DMS79 (cell line): ENCODE results near the gene VDAC2.
"Not testable (repeated sequence)": the region's sequence is repeated elsewhere in the genome, so short reads cannot be mapped to it uniquely, and the experiment has no call there.

Experiments
- DNase-seq: peaks from one replicate; lab custom pipeline; 2025; lab: John Stamatoyannopoulos, UW

VDAC2 gene

GRCh38 chr10:75199949-75200348 is 10.6 kb upstream of the VDAC2 start:
- not testable (repeated sequence) for DNase-seq

DNA sequence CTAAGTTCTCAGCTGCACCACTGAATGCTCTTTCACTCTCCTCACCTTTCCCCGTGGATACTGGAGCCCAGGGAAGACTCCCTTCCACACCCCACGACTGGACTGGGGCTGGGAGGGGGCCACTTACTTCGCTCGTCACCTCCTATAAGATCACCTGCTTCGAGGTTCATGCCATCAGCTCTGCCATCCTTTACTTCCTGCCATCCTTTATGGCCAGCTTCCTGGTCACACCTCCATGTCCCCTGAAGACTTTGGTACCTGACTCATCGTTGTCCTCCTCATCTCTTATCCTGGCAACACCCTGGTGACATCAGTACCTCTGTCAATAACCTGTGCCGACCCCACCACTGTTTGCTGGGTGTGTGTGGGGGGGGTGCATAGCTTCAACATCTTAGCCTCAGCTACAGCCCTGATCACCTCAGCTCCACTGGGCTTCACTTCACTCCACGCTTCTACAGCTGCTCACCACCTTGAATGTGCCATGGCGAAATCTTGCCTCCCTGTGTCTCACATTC is 8.7 kb upstream of the VDAC2 start:
- no peak for DNase-seq

- DNase-seq = no peak
Observed at GRCh38 chr10:75202321-75203045, 8.1 kb upstream of the VDAC2 start.

- DNase-seq = not testable (repeated sequence)
Observed at GRCh38 chr10:75203046-75203620, 7.5 kb upstream of the VDAC2 start.

DNA sequence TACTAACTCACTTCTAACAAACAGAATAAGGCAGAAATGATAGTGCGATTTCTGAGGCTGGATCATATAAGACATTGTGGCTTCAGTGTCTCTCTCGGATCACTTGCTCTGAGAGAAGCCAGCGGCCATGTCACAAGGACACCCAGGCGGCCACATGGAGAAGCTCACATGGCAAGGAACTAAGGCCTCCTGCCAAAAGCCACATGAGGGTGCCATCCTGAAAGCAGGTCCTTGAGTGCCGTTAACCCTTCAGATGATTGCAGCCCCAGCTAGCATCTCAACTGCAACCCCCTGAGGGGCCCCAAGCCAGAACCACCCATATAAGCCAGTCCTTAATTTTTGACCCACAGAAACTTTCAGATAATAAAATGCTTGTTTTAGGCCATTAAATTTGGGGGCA is 6.9 kb upstream of the VDAC2 start:
- DNase-seq = no peak

GRCh38 chr10:75205908-75206307 is 4.7 kb upstream of the VDAC2 start:
- no peak for DNase-seq

- not testable (repeated sequence) for DNase-seq
Observed at GRCh38 chr10:75206638-75207037, 4.0 kb upstream of the VDAC2 start.

GRCh38 chr10:75207079-75207856 is 3.3 kb upstream of the VDAC2 start:
- DNase-seq = no peak

DNA sequence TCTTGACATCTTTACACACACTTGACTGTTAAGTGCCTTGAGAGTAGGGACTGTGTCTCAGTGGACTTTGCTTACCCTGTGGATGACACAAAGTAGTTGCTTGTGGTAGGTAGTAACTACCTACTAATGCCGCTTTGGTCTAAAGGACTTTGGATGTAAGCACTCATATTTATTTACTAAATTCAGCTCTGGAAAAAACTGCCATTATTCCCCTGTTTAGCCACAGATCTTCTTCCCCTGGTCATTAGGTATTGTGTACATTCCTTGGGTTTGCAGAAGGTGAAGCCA is 2.8 kb upstream of the VDAC2 start:
- no peak for DNase-seq

GRCh38 chr10:75208181-75208580 is 2.4 kb upstream of the VDAC2 start:
- no peak for DNase-seq

DNA sequence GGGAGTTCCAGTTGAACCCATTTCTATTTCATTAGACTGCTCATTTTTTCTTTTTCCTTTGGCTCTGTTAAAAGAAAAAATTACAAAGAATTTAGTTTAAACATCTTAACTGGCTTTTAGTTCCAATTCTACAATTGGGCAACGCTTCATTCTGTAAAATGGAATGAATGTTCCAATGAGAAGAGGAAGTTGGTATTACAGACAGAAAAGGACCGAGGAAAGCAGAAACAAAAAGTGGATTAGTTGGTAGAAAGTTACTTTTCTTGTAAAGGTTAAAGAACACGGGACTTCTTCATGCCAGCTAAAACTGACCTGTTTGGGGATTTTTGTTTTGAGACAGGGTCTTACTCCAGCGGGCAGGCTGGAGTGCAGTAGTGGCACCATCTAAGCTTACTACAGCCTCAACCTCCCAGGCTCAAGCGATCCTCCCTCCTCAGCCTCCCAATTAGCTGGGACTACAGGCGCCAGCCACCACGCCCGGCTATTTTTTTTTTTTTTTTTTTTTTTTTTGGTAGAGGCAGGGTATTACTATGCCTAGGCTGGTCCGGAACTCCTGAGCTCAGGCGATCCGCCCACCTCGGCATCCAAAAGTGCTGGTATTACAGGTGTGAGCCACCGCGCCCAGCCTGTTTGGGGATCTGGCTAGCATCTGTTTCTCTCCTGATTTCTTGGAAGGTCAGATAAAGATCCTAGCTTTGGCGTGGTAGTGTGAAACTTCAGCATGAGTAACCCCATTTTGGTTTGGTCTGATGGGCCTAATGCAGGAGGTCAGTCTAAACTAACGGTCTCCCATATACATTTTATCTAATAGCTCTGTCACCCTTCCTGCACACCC is 1.3 kb upstream of the VDAC2 start:
- DNase-seq = no peak

- no peak for DNase-seq
Observed at GRCh38 chr10:75209921-75210281, 695 bp upstream of the VDAC2 start.

- no peak for DNase-seq
Observed at GRCh38 chr10:75211007-75211691, 553 bp downstream of the VDAC2 start.

DNA sequence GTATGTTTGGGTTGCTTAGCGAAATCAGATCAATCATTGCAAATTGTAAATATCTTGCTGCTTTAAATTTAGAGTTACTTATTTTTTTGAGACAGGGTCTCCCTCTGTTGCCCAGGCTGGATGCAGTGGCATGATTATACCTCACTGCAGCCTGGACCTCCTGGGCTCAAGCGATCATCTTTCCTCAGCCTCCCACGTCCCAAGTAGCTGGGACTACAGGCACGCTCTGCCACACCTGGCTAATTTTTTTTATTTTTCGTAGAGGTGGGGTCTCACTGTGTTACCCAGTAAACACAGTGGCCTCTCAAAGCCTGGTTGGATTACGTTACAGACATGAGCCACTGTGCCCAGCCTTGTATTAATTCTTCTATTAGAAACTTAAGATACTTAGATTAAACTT is 1.7 kb downstream of the VDAC2 start:
- no peak for DNase-seq

GRCh38 chr10:75220274-75220673 is 9.7 kb downstream of the VDAC2 start:
- no peak for DNase-seq

- DNase-seq = not testable (repeated sequence)
Observed at GRCh38 chr10:75221492-75221891, 10.9 kb downstream of the VDAC2 start.

DNA sequence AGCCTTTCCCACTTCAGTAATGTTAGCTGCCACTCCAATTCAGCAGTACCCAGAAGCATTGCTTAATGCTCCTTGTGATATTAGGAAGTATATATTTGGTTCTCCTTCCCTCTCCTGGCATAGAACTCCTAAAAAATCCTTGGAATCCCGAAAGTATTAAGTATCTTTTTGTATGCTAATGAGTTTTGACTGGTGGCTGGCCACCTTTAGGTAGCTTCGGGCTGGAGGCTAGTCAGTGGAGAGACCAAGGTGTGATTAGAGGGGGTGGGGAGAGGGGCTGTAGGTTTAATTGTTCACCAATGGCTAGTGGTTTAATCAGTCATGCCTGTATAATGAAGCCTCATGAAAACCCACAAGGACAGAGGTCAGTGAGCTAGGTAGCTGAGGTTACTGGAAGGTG is 12.9 kb downstream of the VDAC2 start:
- no peak for DNase-seq

GRCh38 chr10:75226095-75226494 is 15.5 kb downstream of the VDAC2 start:
- DNase-seq = no peak

GRCh38 chr10:75226656-75227055 is 16.1 kb downstream of the VDAC2 start:
- DNase-seq = no peak

DNA sequence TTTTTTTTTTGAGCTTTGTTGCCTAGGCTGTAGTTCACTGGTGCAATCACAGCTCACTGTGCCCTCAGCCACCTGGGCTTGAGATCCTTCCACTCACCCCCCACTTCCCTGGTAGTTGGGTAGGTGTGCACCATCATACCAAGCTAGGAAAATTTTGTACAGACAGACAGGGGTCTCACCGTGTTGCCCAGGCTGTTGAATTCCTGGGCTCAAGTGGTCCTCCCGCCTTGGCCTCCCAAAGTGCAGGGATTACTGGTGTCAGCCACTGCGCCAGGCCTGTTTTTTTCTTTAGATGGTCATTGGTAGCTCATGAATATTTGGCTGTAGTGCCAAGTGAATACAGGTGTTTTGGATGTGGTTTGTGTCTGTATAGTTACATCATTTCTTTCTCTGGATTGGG is 17.7 kb downstream of the VDAC2 start:
- no peak for DNase-seq

DNA sequence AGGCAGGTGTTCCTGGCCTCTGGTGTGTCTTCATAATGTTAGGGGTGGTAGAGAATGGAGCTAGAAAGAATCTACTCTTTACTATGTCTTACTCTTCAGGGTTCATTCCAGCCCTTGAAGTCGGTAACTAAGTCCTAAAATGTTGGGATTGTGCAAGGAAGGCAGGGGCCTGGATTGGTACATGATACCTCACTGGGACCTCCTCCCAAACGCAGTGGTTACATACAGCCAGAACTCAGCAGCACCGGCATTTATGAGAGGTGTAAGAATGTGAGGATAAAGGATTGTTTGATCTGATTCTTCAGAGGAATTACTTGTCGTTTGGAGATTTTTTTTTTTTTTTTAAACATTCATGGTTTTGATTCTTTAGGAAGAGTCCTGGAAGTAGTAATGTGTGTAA is 18.2 kb downstream of the VDAC2 start:
- no peak for DNase-seq

GRCh38 chr10:75229971-75230370 is 19.4 kb downstream of the VDAC2 start:
- no peak for DNase-seq
